Fibroblast of villous mesenchyme (primary cell): Measurements from ENCODE around the gene MRPL1. TPM values are rescaled to one million over a fixed set of nuclear protein-coding genes. Genes with fewer than 3 reads are reported as not detected.
"Not testable (repeated sequence)": the region's sequence is repeated elsewhere in the genome, so short reads cannot be mapped to it uniquely, and the experiment has no call there.

ENCODE experiments used
- DNase-seq: peaks from one replicate; pipeline ENCODE4 v3.0.0-alpha.2; 2010; ENCODE audit warnings: low read depth
- H3K4me3 ChIP-seq: 2 replicates; pipeline ENCODE4 v1.5.1; 2011; ENCODE audit warnings: low read depth, mild to moderate bottlenecking, low read length
- CTCF ChIP-seq: IDR thresholded peaks from 2 replicates; pipeline ENCODE4 v1.5.1; 2012; ENCODE audit warnings: low read depth, mild to moderate bottlenecking, low read length; ENCODE audit not compliant: insufficient read depth
- total RNA-seq: library from RNA; depleted of rRNA; stranded (reverse); fragments of >200 nt; gene quantifications from 2 replicates; pipeline ENCODE4 v1.2.3, GENCODE V29; 2012

MRPL1 gene
- total RNA-seq, 1 donor = 42.3 TPM

DNA sequence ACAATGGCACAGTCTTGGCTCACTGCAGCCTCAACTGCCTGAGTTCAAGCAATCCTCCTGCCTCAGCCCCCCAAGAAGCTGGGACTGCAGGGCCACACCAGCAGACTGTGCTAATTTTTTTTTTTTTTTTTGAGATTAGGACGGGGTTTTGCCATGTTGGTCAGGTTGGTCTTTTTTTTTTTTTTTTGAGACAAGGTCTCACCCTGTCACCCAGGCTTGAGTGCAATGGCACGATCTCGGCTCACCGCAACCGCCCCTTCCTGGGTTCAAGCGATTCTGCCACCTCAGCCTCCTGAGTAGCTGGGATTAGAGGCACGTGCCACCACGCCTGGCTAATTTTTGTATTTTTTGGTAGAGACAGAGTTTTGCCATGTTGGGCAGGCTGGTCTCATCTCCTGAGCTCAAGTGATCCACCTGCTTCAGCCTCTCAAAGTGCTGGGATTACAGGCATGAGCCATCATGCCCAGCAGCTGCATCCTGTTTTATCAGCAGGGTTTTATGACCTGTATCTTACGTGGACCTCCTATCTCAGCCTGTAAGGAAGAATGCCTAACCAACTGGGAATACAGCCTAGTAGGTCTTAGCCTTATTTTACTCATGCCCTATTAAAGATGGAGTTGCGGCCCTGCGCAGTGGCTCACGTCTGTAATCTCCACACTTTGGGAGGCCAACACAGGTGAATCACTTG lies 13.2 kb upstream of the MRPL1 start:
- no peak for TF ChIP-seq CTCF
- no peak overlapping the region for H3K4me3 ChIP-seq
- DNase-seq = peak; percentile 18

DNA sequence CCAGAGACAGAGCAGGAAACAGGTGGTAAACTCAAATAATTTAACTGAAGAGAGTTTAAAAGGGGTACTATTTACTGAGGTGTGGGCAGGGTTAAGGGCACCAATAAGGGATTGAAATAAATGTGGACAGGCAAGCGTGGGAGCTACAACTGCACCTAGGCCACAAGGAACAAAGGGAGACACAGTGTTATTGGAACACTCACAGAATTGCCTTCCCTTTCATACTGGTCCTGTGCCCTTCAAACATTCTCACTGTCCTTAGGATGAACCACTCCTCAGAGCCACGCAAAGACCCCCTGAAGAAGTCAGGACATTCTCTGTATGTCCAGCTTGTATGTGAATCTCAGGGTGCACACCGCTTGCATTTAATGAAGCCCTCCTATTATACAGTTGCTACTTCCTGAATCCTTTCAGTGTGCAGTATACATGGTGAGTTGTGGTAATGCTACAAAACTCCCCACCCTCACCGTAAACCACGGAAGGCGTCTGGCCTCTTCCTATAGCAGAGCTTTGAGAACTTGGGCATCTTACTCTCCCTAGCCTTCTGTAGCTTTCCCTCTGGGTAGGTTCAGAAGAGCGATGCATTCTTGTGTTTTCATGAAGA lies 9.6 kb upstream of the MRPL1 start:
- no peak for TF ChIP-seq CTCF
- DNase-seq = no peak
- H3K4me3 ChIP-seq = no peak overlapping the region

DNA sequence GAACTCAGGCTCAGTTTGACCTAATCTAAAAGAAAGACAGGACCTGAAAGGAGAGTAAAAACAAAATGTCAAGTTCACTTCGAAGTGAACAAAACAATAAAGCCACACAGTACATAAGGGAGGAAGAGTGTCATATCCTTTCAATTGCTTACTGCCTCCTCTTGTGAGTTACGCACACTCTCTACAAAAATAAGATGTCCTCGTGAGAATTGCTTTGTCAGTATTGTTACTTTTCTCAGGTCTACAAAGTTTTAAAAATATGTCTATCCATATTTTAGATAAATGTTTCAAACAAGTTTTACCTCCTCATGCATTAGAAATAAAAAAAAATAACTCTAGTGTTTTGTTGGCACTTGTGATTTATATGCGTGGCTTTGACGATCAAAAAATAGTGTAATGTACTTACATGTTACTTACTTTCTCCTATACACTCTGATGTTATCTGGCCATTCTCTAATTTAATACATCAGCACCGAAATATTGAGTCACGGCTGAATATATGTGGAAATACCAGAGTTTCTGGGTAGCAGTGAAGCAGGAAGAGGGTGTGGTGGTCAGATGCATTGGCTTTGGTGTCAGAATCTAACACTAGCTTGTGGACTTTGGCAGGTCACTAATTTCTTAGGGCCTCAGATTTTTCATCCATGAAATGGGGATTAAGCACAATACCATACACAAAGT lies 8.1 kb upstream of the MRPL1 start:
- no peak for TF ChIP-seq CTCF
- no peak overlapping the region for H3K4me3 ChIP-seq
- DNase-seq = no peak

- DNase-seq = no peak
- no peak overlapping the region for H3K4me3 ChIP-seq
- no peak for TF ChIP-seq CTCF
Observed at GRCh38 chr4:77856152-77856551, 6.5 kb upstream of the MRPL1 start.

DNA sequence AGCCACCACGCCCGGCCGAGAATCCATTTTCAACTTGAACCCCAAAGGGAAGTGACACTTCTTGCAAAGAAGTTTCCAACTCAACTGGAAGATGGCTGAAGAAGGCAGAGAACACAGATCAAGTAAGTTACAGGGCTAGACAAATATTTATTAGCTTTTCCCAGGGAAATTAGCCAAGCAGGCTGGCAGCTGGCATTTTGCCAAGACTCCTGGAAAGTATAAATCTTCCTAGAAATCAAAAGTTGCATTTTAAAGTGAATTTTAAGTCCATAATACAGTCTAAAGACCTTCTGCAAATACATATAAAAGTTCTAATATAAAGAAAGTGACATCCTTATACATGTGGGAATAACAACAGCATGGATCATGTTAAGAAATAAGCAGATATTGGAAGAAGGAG lies 3.4 kb upstream of the MRPL1 start:
- H3K4me3 ChIP-seq = no peak overlapping the region
- no peak for TF ChIP-seq CTCF
- DNase-seq = peak; percentile 3

GRCh38 chr4:77861495-77861894 lies 1.1 kb upstream of the MRPL1 start:
- DNase-seq = no peak
- TF ChIP-seq CTCF = no peak
- peak overlapping the region; percentile 84 for H3K4me3 ChIP-seq

- H3K4me3 ChIP-seq = peak overlapping the region; percentile 84
- DNase-seq = not testable (repeated sequence)
Observed at GRCh38 chr4:77863341-77863740, 711 bp downstream of the MRPL1 start.
